SK-N-SH (cell line): Measurements from ENCODE around the gene FOXP2. TPM values are rescaled to one million over a fixed set of nuclear protein-coding genes. Genes with fewer than 3 reads are reported as not detected.

Experiments used
- CTCF ChIA-PET: fragments of 300-600, 350-600 bp; formaldehyde crosslinking; extraction: SDS; loops from one replicate; lab custom pipeline; 2021; lab: Yijun Ruan, JAX
- POLR2A ChIA-PET: fragments of 350-600 bp; sonication (Branson Sonifier 250); formaldehyde crosslinking; extraction: SDS; loops from one replicate; lab custom pipeline; 2020; ENCODE audit warnings: antibody characterized with exemption, inconsistent platforms; lab: Yijun Ruan, JAX
- DNase-seq: peaks from one replicate; pipeline ENCODE4 v3.0.0; 2012
- H2AFZ ChIP-seq: fragments of 200-600 bp; sonication (generic); 2 replicates; pipeline ENCODE4 v1.8.1; 2016; ENCODE audit warnings: antibody characterized with exemption, mild to moderate bottlenecking, low read depth
- H3F3A ChIP-seq: fragments of 200-600 bp; sonication (generic); replicated peaks from 2 replicates; pipeline ENCODE3; 2016; ENCODE audit warnings: antibody characterized with exemption, mild to moderate bottlenecking; ENCODE audit not compliant: insufficient read depth
- H3K27ac ChIP-seq, 2 experiments: fragments of 200-500 bp in 1 of 2; fragments of 200-600 bp in 1 of 2; sonication (Bioruptor generic) in 1 of 2; sonication (generic), shearing (Covaris generic) in 1 of 2; 2 replicates each; pipeline versions ENCODE4 v1.5.1 to v1.6.1; 2014 to 2016; ENCODE audit warnings: low read depth in 2 of 2, inconsistent platforms in 1 of 2, low read length in 1 of 2, mild to moderate bottlenecking in 1 of 2, mixed read lengths in 1 of 2
- H3K27me3 ChIP-seq: fragments of 200-600 bp; sonication (generic), shearing (Covaris generic); 2 replicates; pipeline ENCODE4 v1.6.1; 2016; ENCODE audit warnings: mixed run types; ENCODE audit not compliant: insufficient read depth
- H3K36me3 ChIP-seq, 2 experiments: fragments of 200-500 bp in 1 of 2; fragments of 200-600 bp in 1 of 2; sonication (Bioruptor generic) in 1 of 2; sonication (generic) in 1 of 2; replicated peaks in 1 of 2; 2 replicates each; pipeline versions ENCODE3 to v1.5.1; 2014 to 2016; ENCODE audit warnings: low read length in 1 of 2, mild to moderate bottlenecking in 1 of 2; ENCODE audit not compliant: insufficient read depth in 2 of 2, control insufficient read depth in 1 of 2
- H3K4me1 ChIP-seq, 2 experiments: fragments of 200-500 bp in 1 of 2; fragments of 200-600 bp in 1 of 2; sonication (Bioruptor generic) in 1 of 2; sonication (generic), shearing (Covaris generic) in 1 of 2; 2 replicates each; pipeline versions ENCODE4 v1.5.1 to v1.6.1; 2014 to 2016; ENCODE audit warnings: low read depth in 1 of 2, low read length in 1 of 2, mixed run types in 1 of 2; ENCODE audit not compliant: insufficient read depth in 2 of 2, control insufficient read depth in 1 of 2
- H3K4me2 ChIP-seq: fragments of 200-600 bp; sonication (generic), shearing (Covaris generic); 2 replicates; pipeline ENCODE4 v1.6.1; 2017; ENCODE audit warnings: mixed run types
- H3K4me3 ChIP-seq, 2 experiments: fragments of 200-500 bp in 1 of 2; fragments of 200-600 bp in 1 of 2; sonication (Bioruptor generic) in 1 of 2; sonication (generic), shearing (Covaris generic) in 1 of 2; 2 replicates each; pipeline versions ENCODE4 v1.5.1 to v1.8.1; 2014 to 2016; ENCODE audit warnings: low read depth in 2 of 2, inconsistent platforms in 1 of 2, low read length in 1 of 2, mild to moderate bottlenecking in 1 of 2, mixed read lengths in 1 of 2, moderate library complexity in 1 of 2
- H3K79me2 ChIP-seq: fragments of 200-600 bp; sonication (generic); 2 replicates; pipeline ENCODE4 v1.8.1; 2017; ENCODE audit warnings: mild to moderate bottlenecking; ENCODE audit not compliant: insufficient read depth
- H3K9ac ChIP-seq: fragments of 200-600 bp; sonication (generic); 2 replicates; pipeline ENCODE4 v1.6.1; 2017; ENCODE audit warnings: mixed run types
- H3K9me2 ChIP-seq: fragments of 200-600 bp; sonication (generic); 2 replicates; pipeline ENCODE4 v1.6.1; 2017; ENCODE audit warnings: mixed run types
- H3K9me3 ChIP-seq: fragments of 200-600 bp; sonication (generic); 2 replicates; pipeline ENCODE4 v1.6.1; 2017; ENCODE audit warnings: mixed run types, mild to moderate bottlenecking, moderate library complexity
- H4K20me1 ChIP-seq: fragments of 200-600 bp; sonication (generic); 2 replicates; pipeline ENCODE4 v1.6.1; 2017; ENCODE audit warnings: mild to moderate bottlenecking, mixed run types; ENCODE audit not compliant: insufficient read depth
- CTCF ChIP-seq: fragments of 200-600 bp; sonication (generic); IDR thresholded peaks from 2 replicates; pipeline ENCODE4 v1.6.1; 2017; ENCODE audit warnings: antibody characterized with exemption, mild to moderate bottlenecking, moderate library complexity
- EP300 ChIP-seq, 2 experiments: IDR thresholded peaks; 2 replicates each; pipeline versions ENCODE4 v1.4.0 to v1.6.1; 2012; ENCODE audit warnings: borderline replicate concordance in 1 of 2, low read depth in 1 of 2, low read length in 1 of 2
- FOXM1 ChIP-seq: IDR thresholded peaks from 2 replicates; pipeline ENCODE4 v1.4.0; 2012; ENCODE audit warnings: low read depth, mild to moderate bottlenecking
- IRF3 ChIP-seq: fragments of 150-350 bp; IDR thresholded peaks from 2 replicates; pipeline ENCODE4 v1.6.1; 2016; ENCODE audit warnings: mild to moderate bottlenecking, low read depth, low read length
- MAX ChIP-seq: IDR thresholded peaks from 2 replicates; pipeline ENCODE4 v1.4.0; 2012; ENCODE audit warnings: low read depth
- MEF2A ChIP-seq: IDR thresholded peaks from 2 replicates; pipeline ENCODE4 v1.4.0; 2012; ENCODE audit warnings: low read depth, borderline replicate concordance
- NFIC ChIP-seq: IDR thresholded peaks from 2 replicates; pipeline ENCODE4 v1.4.0; 2012; ENCODE audit warnings: borderline replicate concordance
- POLR2AphosphoS5 ChIP-seq: IDR thresholded peaks from 2 replicates; pipeline ENCODE4 v1.6.1; 2012; ENCODE audit warnings: low read depth, low read length
- RAD21 ChIP-seq: IDR thresholded peaks from 2 replicates; pipeline ENCODE4 v1.6.1; 2012; ENCODE audit warnings: mild to moderate bottlenecking, low read length
- REST ChIP-seq: IDR thresholded peaks from 2 replicates; pipeline ENCODE4 v1.6.1; 2012; ENCODE audit warnings: mild to moderate bottlenecking, low read depth, low read length, moderate library complexity
- RFX5 ChIP-seq: IDR thresholded peaks from 2 replicates; pipeline ENCODE4 v1.6.1; 2012; ENCODE audit warnings: mild to moderate bottlenecking, improper control_type of control experiment, low read length
- TAF1 ChIP-seq: IDR thresholded peaks from 2 replicates; pipeline ENCODE4 v1.6.1; 2012; ENCODE audit warnings: low read depth, mild to moderate bottlenecking, low read length, moderate library complexity, borderline replicate concordance
- USF1 ChIP-seq: IDR thresholded peaks from 2 replicates; pipeline ENCODE4 v1.4.0; 2012; ENCODE audit warnings: low read depth, borderline replicate concordance
- USF2 ChIP-seq: fragments of 150-350 bp; IDR thresholded peaks from 2 replicates; pipeline ENCODE4 v1.6.1; 2017; ENCODE audit warnings: antibody characterized with exemption, low read length, low read depth, borderline replicate concordance
- WGBS: methylation state at CpG from one replicate; pipeline ENCODE4 v1.1.6; 2017; ENCODE audit warnings: low lambda C conversion rate; 5-methylcytosine and 5-hydroxymethylcytosine counted together
- polyA plus RNA-seq, 3 experiments: library from polyadenylated mRNA; depleted of rRNA; stranded (reverse); fragments of >200 nt; gene quantifications; 2 replicates each; pipeline ENCODE4 v1.2.3, GENCODE V29; 2012
- TF ChIP-seq, protein P1 (sequence below): IDR thresholded peaks from 2 replicates; pipeline ENCODE4 v1.4.0; 2012; ENCODE audit warnings: low read depth, borderline replicate concordance
- TF ChIP-seq, protein P2 (sequence below): IDR thresholded peaks from 2 replicates; pipeline ENCODE4; 2012

Gene FOXP2
- polyA plus RNA-seq, 1 of the 3 experiments (the other 2 are of a cell fraction) = not detected

DNA sequence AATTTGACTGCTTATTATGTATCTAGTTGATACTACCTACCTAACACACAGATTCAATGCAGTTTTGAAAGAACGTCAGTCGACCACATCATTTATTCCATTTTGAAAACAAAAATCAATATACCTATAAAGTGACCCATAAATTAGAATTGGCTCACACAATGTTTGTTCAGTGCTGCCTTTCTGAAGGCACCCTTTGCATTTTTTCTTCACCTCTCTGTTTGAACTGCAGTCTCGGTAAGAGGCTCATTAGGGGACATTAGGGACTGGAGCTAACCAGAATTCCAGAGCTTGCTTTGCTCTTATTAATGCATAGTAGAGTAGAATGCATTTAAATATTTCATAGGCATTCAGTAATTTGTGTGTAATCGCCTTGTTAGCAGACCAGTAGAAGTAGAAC, 234.1 kb downstream of the FOXP2 start:
- Histone ChIP-seq H3F3A (no peaks in the 10 kb centered on the region), H3K9me2 (no peaks in the 10 kb centered on the region), H3K9me3 (no peaks in the 10 kb centered on the region), H3K79me2 (no peaks in the 10 kb centered on the region), H3K4me1 (no peaks in the 10 kb centered on the region; a peak in 1 of 4 replicates), H3K27ac (no peak overlapping the region), H3K4me2 (no peak overlapping the region), H3K9ac (no peak overlapping the region), H3K36me3 (no peaks in the 10 kb centered on the region), H3K27me3 (no peaks in the 10 kb centered on the region), H3K4me3 (no peak overlapping the region), H2AFZ (no peak overlapping the region), H4K20me1 (no peaks in the 10 kb centered on the region)
- ChIA-PET CTCF (no interaction called here), POLR2A (no interaction called here)
- TF ChIP-seq MAX = no peak
- TF ChIP-seq MEF2A = no peak
- no peak for TF ChIP-seq RFX5
- TF ChIP-seq CTCF = no peak
- TF ChIP-seq, protein P1, sequence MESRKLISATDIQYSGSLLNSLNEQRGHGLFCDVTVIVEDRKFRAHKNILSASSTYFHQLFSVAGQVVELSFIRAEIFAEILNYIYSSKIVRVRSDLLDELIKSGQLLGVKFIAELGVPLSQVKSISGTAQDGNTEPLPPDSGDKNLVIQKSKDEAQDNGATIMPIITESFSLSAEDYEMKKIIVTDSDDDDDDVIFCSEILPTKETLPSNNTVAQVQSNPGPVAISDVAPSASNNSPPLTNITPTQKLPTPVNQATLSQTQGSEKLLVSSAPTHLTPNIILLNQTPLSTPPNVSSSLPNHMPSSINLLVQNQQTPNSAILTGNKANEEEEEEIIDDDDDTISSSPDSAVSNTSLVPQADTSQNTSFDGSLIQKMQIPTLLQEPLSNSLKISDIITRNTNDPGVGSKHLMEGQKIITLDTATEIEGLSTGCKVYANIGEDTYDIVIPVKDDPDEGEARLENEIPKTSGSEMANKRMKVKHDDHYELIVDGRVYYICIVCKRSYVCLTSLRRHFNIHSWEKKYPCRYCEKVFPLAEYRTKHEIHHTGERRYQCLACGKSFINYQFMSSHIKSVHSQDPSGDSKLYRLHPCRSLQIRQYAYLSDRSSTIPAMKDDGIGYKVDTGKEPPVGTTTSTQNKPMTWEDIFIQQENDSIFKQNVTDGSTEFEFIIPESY = no peak
- TF ChIP-seq, protein P2, sequence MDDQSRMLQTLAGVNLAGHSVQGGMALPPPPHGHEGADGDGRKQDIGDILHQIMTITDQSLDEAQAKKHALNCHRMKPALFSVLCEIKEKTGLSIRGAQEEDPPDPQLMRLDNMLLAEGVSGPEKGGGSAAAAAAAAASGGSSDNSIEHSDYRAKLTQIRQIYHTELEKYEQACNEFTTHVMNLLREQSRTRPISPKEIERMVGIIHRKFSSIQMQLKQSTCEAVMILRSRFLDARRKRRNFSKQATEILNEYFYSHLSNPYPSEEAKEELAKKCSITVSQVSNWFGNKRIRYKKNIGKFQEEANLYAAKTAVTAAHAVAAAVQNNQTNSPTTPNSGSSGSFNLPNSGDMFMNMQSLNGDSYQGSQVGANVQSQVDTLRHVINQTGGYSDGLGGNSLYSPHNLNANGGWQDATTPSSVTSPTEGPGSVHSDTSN = no peak
- no peak for TF ChIP-seq FOXM1
- no peak for TF ChIP-seq REST
- TF ChIP-seq POLR2AphosphoS5 = no peak
- no peak for TF ChIP-seq TAF1
- TF ChIP-seq NFIC = no peak
- TF ChIP-seq EP300 (IDR thresholded peaks at IDR 0.05; ENCODE audit: borderline replicate concordance in 1 of 2, low read depth in 1 of 2, low read length in 1 of 2) = no peak
- no peak for TF ChIP-seq USF1
- no peak for TF ChIP-seq RAD21
- no peak for TF ChIP-seq USF2
- TF ChIP-seq IRF3 = no peak
- DNase-seq = no peak
- WGBS = 29% methylated on average over 4 of the region's 4 CpGs
